HG02981 (cell line): Measurements from ENCODE around the gene BMPR1A.
"Not testable (repeated sequence)": the region's sequence is repeated elsewhere in the genome, so short reads cannot be mapped to it uniquely, and the experiment has no call there.

ENCODE experiments used
- ATAC-seq: cut with Tn5 transposase; IDR thresholded peaks from one replicate; pipeline ENCODE4 v1.9.1; 2021; ENCODE audit warnings: mild to moderate bottlenecking, moderate library complexity; ENCODE audit not compliant: unreplicated experiment

Gene BMPR1A

GRCh38 chr10:86951184-86951761 is 194.9 kb downstream of the BMPR1A start:
- no peak for ATAC-seq

GRCh38 chr10:86952106-86952505 is 195.7 kb downstream of the BMPR1A start:
- ATAC-seq = no peak

GRCh38 chr10:86952697-86953096 is 196.3 kb downstream of the BMPR1A start:
- ATAC-seq = not testable (repeated sequence)

GRCh38 chr10:86953747-86954680 is 197.6 kb downstream of the BMPR1A start:
- no peak for ATAC-seq

- no peak for ATAC-seq
Measured at GRCh38 chr10:86954681-86955500, 198.5 kb downstream of the BMPR1A start.

GRCh38 chr10:86955501-86956194 is 199.2 kb downstream of the BMPR1A start:
- ATAC-seq = no peak

GRCh38 chr10:86956195-86956847 is 199.9 kb downstream of the BMPR1A start:
- no peak for ATAC-seq

- no peak for ATAC-seq
Measured at GRCh38 chr10:86956848-86957448, 200.5 kb downstream of the BMPR1A start.

GRCh38 chr10:86957471-86958115 is 201.2 kb downstream of the BMPR1A start, which contains the start of gene MMRN2:
Gene MMRN2 (minus strand): TSS chr10:86957615. CDS start chr10:86957541, 74 bp downstream.
- no peak for ATAC-seq

- no peak for ATAC-seq
Measured at GRCh38 chr10:86958116-86958900, 201.9 kb downstream of the BMPR1A start, which contains the start of gene SNCG. Gene SNCG (plus strand): TSS chr10:86958599. CDS start chr10:86958698, 99 bp downstream.

- no peak for ATAC-seq
Measured at GRCh38 chr10:86958901-86959736, 202.7 kb downstream of the BMPR1A start.

- no peak for ATAC-seq
Measured at GRCh38 chr10:86959737-86960002, 203.3 kb downstream of the BMPR1A start.

GRCh38 chr10:86960003-86960862 is 203.8 kb downstream of the BMPR1A start:
- ATAC-seq = peak; percentile 66

GRCh38 chr10:86960863-86961434 is 204.5 kb downstream of the BMPR1A start:
- ATAC-seq = no peak

GRCh38 chr10:86961481-86962091 is 205.2 kb downstream of the BMPR1A start:
- no peak for ATAC-seq
